GM10847 (cell line): ENCODE data around the gene ARID1B.

Experiments used
- POLR2A ChIP-seq: IDR thresholded peaks from 2 replicates; pipeline ENCODE4 v1.6.1; 2011; ENCODE audit not compliant: insufficient read length; ENCODE audit errors: extremely low read depth

The ARID1B gene

GRCh38 chr6:157095569-157095968, 318.4 kb downstream of the ARID1B start:
- TF ChIP-seq POLR2A = no peak

DNA sequence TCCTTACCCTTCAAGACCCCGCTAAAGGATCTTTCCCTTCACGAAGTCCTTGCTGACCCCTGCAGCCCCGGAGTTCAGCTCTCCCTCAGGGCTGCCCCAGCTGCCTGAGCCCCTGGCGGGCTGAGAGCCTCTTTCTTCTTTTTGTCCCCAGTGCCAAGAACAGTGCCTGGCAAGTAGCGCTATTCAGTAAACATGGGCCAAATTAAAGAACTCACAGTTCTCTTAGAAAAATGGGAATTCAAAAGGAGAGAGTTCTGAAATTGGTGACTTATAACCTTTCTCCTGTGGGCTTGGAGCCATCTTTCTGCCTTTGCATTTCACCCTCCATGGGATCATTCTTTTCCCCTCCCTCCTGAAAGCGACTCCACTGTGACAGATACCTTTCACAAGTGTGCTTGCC, 318.9 kb downstream of the ARID1B start:
- TF ChIP-seq POLR2A = no peak

- no peak for TF ChIP-seq POLR2A
These were observed 319.3 kb downstream of the ARID1B start for GRCh38 chr6:157096522-157096921.

GRCh38 chr6:157097255-157097955, 320.2 kb downstream of the ARID1B start:
- no peak for TF ChIP-seq POLR2A

- no peak for TF ChIP-seq POLR2A
These were observed 321.8 kb downstream of the ARID1B start for GRCh38 chr6:157098999-157099398.

DNA sequence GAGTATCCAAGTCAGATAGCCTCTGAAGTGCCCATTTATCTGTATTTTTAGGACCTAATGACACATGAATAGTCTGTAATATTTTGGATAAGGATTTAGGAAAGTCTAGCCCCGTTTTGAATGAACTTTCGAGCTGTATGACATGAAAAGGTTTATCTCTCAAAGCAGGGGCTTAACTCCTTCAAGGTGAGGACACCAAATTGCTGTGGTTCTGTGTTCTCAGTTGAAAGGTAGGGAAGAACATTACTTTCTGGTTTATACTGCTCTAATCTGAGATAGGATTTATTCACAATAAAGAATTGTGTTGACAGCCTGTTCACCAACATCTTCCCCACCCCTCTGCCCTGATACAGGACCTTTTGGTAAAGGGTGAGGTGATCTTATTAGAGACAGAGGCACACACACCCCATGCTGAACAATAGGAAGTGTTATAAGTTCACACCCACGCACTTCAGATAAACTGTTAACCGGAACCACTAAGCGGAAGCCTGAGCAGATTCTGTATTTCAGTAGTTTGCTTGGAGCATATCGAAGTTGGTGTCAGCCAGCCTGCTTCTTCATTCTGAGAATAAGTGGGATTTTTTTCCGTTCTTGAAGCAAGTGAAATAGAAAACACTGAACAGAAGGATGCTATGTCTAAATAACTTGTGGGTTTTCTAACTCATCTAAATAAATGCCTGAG, 322.9 kb downstream of the ARID1B start:
- TF ChIP-seq POLR2A = no peak

DNA sequence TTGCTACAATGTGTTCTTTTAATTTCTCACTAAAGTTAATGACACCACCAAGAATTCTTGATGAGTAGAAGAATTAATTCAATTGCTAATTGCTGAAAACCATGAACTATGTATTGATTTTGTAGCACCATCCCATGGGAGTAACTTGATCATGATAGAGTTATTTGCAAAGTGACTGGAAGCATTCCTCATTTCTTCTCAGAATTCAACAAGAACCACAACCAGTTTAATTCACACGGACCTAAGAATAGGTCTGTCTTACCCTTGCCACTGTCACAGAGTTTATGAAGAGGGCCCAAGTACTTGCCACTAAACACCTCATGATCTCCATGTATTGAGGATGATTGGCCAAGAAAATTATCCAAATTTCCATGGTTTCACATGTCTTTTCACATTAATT, 324.0 kb downstream of the ARID1B start:
- TF ChIP-seq POLR2A = no peak

- TF ChIP-seq POLR2A = no peak
These were observed 327.6 kb downstream of the ARID1B start for GRCh38 chr6:157104803-157105202.

GRCh38 chr6:157106487-157106886, 329.3 kb downstream of the ARID1B start:
- no peak for TF ChIP-seq POLR2A

- no peak for TF ChIP-seq POLR2A
These were observed 330.4 kb downstream of the ARID1B start for GRCh38 chr6:157107571-157107914.

GRCh38 chr6:157107915-157108651, 330.9 kb downstream of the ARID1B start:
- TF ChIP-seq POLR2A = no peak

- TF ChIP-seq POLR2A = no peak
These were observed 331.7 kb downstream of the ARID1B start for GRCh38 chr6:157108923-157109322.

DNA sequence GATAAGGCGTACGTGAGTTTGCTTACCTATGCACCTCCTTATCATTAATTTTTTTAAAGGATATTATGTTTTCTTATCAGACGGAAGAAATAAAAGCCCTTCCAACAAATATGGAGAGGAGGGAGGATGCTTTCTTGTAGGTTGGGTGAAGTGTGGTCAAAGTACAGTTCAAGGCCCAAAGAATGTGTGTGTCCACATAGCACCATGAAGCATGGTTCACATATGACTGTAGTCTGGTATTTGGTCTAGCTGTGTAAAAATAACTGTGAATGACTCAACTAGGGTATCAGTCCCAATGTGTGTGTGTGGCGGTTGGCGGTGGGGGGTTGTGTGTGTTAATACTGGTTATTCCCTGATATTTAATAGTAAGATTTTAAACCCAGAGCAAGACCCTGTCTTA, 333.4 kb downstream of the ARID1B start:
- TF ChIP-seq POLR2A = no peak

- no peak for TF ChIP-seq POLR2A
These were observed 336.2 kb downstream of the ARID1B start for GRCh38 chr6:157113389-157113788.

GRCh38 chr6:157116426-157116825, 339.2 kb downstream of the ARID1B start:
- TF ChIP-seq POLR2A = no peak

DNA sequence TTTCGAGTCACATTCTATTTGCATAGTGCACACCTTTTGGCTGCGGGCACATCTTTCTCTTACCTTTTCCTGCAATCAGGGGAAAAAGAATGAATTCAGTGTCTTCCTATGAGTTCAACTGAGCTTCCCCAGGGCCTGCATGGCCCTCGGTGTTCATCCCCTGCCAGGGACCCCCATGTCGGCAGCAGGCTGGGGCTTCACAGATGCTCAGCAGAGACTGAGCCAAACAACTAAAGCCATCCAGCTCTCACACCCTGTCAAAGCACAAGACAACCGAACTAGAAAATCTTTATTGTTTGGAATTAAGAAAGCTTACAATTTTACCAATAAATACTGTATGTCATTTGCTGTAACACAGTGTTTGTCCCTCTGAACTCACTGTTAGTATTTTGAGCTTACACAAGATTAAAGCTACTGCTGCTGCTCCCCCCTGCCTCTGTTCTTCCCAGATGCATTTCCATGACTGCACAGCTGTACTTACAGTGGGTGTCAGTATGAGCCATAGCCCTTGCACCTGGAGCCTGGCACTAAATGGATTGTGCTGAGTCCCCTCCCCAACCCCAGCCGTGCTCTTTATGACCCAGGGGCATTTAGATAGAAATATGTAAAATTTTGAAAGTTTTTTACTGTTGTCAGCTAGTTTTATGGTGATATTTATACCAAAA, 340.4 kb downstream of the ARID1B start:
- TF ChIP-seq POLR2A = no peak
